Neural progenitor cell (in vitro differentiated cells): ENCODE measurements around the gene STK33. TPM values are rescaled to one million over a fixed set of nuclear protein-coding genes. Genes with fewer than 3 reads are reported as not detected.
A peak's percentile ranks its signal among the peaks of the same experiment; 100 is the strongest.

ENCODE experiments used
- DNase-seq: peaks from one replicate; pipeline ENCODE4 v3.0.0-alpha.2; 2016; ENCODE audit warnings: low spot score
- H2AFZ ChIP-seq: fragments of 200-600 bp; sonication (generic); replicated peaks from 2 replicates; pipeline ENCODE4 v1.6.1; 2016; ENCODE audit warnings: antibody characterized with exemption
- H3F3A ChIP-seq: fragments of 200-600 bp; sonication (generic); 2 replicates; pipeline ENCODE4 v1.6.1; 2016; ENCODE audit warnings: antibody characterized with exemption, low read depth
- H3K27ac ChIP-seq: fragments of 200-600 bp; sonication (generic); 2 replicates; pipeline ENCODE4 v1.5.1; 2016; ENCODE audit warnings: mild to moderate bottlenecking
- H3K27me3 ChIP-seq: fragments of 200-600 bp; sonication (generic); 2 replicates; pipeline ENCODE4 v1.6.1; 2016; ENCODE audit warnings: mild to moderate bottlenecking, moderate library complexity
- H3K36me3 ChIP-seq: fragments of 200-600 bp; sonication (generic); 2 replicates; pipeline ENCODE4 v1.5.1; 2016
- H3K4me1 ChIP-seq: fragments of 200-600 bp; sonication (generic); 2 replicates; pipeline ENCODE4 v1.6.1; 2016; ENCODE audit warnings: mixed run types
- H3K4me2 ChIP-seq: fragments of 200-600 bp; sonication (generic); 2 replicates; pipeline ENCODE4 v1.6.1; 2016
- H3K4me3 ChIP-seq: fragments of 200-600 bp; sonication (generic); 2 replicates; pipeline ENCODE4 v1.5.1; 2016
- H3K79me2 ChIP-seq: fragments of 200-600 bp; sonication (generic); 2 replicates; pipeline ENCODE4 v1.6.1; 2016; ENCODE audit warnings: low read depth
- H3K9ac ChIP-seq: fragments of 200-600 bp; sonication (generic); 2 replicates; pipeline ENCODE4 v1.6.1; 2016
- H3K9me3 ChIP-seq: fragments of 200-600 bp; sonication (generic); 2 replicates; pipeline ENCODE4 v1.5.1; 2016; ENCODE audit warnings: low read depth
- H4K20me1 ChIP-seq: fragments of 200-600 bp; sonication (generic); 2 replicates; pipeline ENCODE4 v1.6.1; 2016; ENCODE audit warnings: low read depth
- H3K27ac Mint-ChIP-seq: 3 replicates; pipeline ENCODE4 v1.8.0; 2021; ENCODE audit warnings: mixed read lengths
- H3K27me3 Mint-ChIP-seq: 2 replicates; pipeline ENCODE4 v1.8.0; 2022; ENCODE audit warnings: low read depth, mild to moderate bottlenecking, inconsistent platforms, moderate library complexity, mixed read lengths; ENCODE audit not compliant: insufficient read depth
- H3K36me3 Mint-ChIP-seq: 3 replicates; pipeline ENCODE4 v1.8.0; 2021; ENCODE audit warnings: mixed read lengths
- H3K4me1 Mint-ChIP-seq: 3 replicates; pipeline ENCODE4 v1.8.0; 2021; ENCODE audit warnings: mixed read lengths
- H3K4me3 Mint-ChIP-seq: 3 replicates; pipeline ENCODE4 v1.8.0; 2021; ENCODE audit warnings: mild to moderate bottlenecking, moderate library complexity, mixed read lengths
- H3K9me3 Mint-ChIP-seq: 3 replicates; pipeline ENCODE4 v1.8.0; 2020; ENCODE audit warnings: mixed read lengths
- EZH2 ChIP-seq: fragments of 200-600 bp; sonication (generic); IDR thresholded peaks from 2 replicates; pipeline ENCODE4 v1.6.1; 2017; ENCODE audit warnings: antibody characterized with exemption, mild to moderate bottlenecking, moderate library complexity
- EZH2phosphoT487 ChIP-seq: fragments of 200-600 bp; sonication (generic); IDR thresholded peaks from 2 replicates; pipeline ENCODE4 v1.6.1; 2017; ENCODE audit warnings: antibody characterized with exemption
- total RNA-seq: library from RNA; depleted of rRNA; stranded (reverse); fragments of >200 nt; gene quantifications from 2 replicates; pipeline ENCODE4 v1.2.3, GENCODE V29; 2015; ENCODE audit warnings: low replicate concordance
- TF ChIP-seq, protein P1 (sequence below): fragments of 200-600 bp; sonication (generic); IDR thresholded peaks from 2 replicates; pipeline ENCODE4 v1.5.1; 2017; ENCODE audit warnings: antibody characterized with exemption, mild to moderate bottlenecking

STK33 gene
- total RNA-seq, 1 donor from 2014 or later = 56.5 TPM

DNA sequence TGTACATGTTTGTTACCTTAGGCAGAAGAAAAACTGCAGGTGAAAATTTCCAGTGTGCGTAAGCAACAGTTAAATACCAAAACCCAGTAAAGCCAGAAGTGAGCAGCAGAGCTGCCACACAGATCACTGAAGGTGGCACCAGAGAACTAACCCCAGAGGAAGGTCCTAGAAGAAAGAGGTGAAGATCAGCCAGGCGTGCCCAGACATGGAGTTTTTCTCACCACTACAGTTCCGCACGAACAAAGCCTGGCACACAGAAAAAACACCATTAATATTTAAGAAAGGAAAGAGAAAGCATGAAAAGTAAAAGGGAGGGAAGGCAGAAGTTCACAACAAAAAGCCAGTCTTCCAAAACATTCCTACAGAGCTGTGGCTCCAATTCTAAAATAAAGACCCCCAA lies 60.7 kb downstream of the STK33 start:
- H3K27me3 Mint-ChIP-seq = no peaks in the 10 kb centered on the region
- no peaks in the 10 kb centered on the region for H3K9me3 ChIP-seq
- no peak overlapping the region for H3K9ac ChIP-seq
- peaks cover 4% of the 10 kb centered on the region for H4K20me1 ChIP-seq
- TF ChIP-seq EZH2 = no peak
- no peak for TF ChIP-seq EZH2phosphoT487
- TF ChIP-seq, protein P1, sequence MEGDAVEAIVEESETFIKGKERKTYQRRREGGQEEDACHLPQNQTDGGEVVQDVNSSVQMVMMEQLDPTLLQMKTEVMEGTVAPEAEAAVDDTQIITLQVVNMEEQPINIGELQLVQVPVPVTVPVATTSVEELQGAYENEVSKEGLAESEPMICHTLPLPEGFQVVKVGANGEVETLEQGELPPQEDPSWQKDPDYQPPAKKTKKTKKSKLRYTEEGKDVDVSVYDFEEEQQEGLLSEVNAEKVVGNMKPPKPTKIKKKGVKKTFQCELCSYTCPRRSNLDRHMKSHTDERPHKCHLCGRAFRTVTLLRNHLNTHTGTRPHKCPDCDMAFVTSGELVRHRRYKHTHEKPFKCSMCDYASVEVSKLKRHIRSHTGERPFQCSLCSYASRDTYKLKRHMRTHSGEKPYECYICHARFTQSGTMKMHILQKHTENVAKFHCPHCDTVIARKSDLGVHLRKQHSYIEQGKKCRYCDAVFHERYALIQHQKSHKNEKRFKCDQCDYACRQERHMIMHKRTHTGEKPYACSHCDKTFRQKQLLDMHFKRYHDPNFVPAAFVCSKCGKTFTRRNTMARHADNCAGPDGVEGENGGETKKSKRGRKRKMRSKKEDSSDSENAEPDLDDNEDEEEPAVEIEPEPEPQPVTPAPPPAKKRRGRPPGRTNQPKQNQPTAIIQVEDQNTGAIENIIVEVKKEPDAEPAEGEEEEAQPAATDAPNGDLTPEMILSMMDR = no peak
- H3K36me3 Mint-ChIP-seq = peaks cover 2% of the 10 kb centered on the region
- H3K79me2 ChIP-seq = peaks cover 18% of the 10 kb centered on the region
- no peak overlapping the region for H3K4me3 ChIP-seq
- no peaks in the 10 kb centered on the region for H3K36me3 ChIP-seq
- no peak overlapping the region for H3K27ac Mint-ChIP-seq
- H3K27ac ChIP-seq = no peak overlapping the region
- no peaks in the 10 kb centered on the region for H3K9me3 Mint-ChIP-seq
- no peak overlapping the region for H3K4me3 Mint-ChIP-seq
- H3K4me1 ChIP-seq = no peaks in the 10 kb centered on the region
- no peaks in the 10 kb centered on the region for H3K27me3 ChIP-seq
- H3K4me2 ChIP-seq = no peak overlapping the region
- H3K4me1 Mint-ChIP-seq = peaks cover 4% of the 10 kb centered on the region
- no peaks in the 10 kb centered on the region for H3F3A ChIP-seq
- DNase-seq = peak; percentile 6
- no peak overlapping the region for H2AFZ ChIP-seq

DNA sequence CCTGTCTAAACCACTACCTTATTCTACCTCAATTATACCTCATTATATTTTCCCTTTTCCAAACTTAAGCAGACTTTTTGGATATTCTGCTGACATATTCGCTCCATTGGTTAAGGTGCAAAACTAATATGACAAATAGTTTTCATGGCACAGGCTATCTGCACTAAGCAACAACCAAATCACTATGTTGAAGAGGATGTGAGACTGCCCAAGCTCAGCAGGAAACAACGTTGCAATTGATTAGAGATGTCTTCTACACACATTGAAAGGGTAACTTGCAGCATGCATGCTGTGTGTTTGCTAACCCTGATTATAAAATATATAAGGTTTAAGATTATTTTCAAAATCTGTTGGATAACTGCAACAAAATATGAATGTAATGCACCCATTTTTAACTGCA lies 61.6 kb downstream of the STK33 start:
- H3K4me3 ChIP-seq = no peak overlapping the region
- no peaks in the 10 kb centered on the region for H3F3A ChIP-seq
- no peak overlapping the region for H3K4me2 ChIP-seq
- H4K20me1 ChIP-seq = peaks cover 4% of the 10 kb centered on the region
- no peaks in the 10 kb centered on the region for H3K9me3 ChIP-seq
- peaks cover 4% of the 10 kb centered on the region for H3K4me1 Mint-ChIP-seq
- H3K9me3 Mint-ChIP-seq = no peaks in the 10 kb centered on the region
- H3K36me3 ChIP-seq = no peaks in the 10 kb centered on the region
- no peaks in the 10 kb centered on the region for H3K27me3 ChIP-seq
- no peaks in the 10 kb centered on the region for H3K27me3 Mint-ChIP-seq
- peaks cover 18% of the 10 kb centered on the region for H3K79me2 ChIP-seq
- H2AFZ ChIP-seq = no peak overlapping the region
- H3K4me3 Mint-ChIP-seq = no peak overlapping the region
- TF ChIP-seq, protein P1 = no peak
- TF ChIP-seq EZH2 (no peak), EZH2phosphoT487 (no peak)
- no peak for DNase-seq
- H3K4me1 ChIP-seq = no peaks in the 10 kb centered on the region
- no peak overlapping the region for H3K27ac ChIP-seq
- no peak overlapping the region for H3K9ac ChIP-seq
- peaks cover 2% of the 10 kb centered on the region for H3K36me3 Mint-ChIP-seq
- no peak overlapping the region for H3K27ac Mint-ChIP-seq

DNA sequence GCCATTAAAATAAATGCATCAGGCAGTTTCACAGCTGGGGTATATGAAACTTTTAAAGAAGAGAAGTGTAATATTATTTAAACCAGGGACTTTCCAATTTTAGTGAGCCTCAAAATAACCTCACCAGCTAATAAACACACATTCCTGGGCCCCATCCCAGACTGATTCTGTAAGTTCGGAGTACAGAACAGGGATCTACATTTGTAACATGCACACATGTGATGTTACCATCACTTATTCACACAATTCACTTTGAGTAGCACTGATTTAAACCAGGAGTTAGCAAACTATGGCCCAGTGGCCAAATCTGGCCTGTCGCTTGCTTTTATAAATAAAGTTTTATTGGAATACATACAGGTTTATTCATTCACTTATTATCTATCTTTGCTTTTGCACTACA lies 62.0 kb downstream of the STK33 start:
- no peaks in the 10 kb centered on the region for H3K9me3 ChIP-seq
- no peak overlapping the region for H3K4me3 ChIP-seq
- Mint-ChIP-seq H3K27ac (no peak overlapping the region), H3K36me3 (no peaks in the 10 kb centered on the region), H3K27me3 (no peaks in the 10 kb centered on the region), H3K9me3 (no peaks in the 10 kb centered on the region), H3K4me3 (no peak overlapping the region), H3K4me1 (peaks cover 4% of the 10 kb centered on the region)
- peaks cover 4% of the 10 kb centered on the region for H4K20me1 ChIP-seq
- no peak overlapping the region for H3K27ac ChIP-seq
- TF ChIP-seq EZH2 (no peak), EZH2phosphoT487 (no peak)
- TF ChIP-seq, protein P1 = no peak
- no peaks in the 10 kb centered on the region for H3K4me1 ChIP-seq
- no peaks in the 10 kb centered on the region for H3F3A ChIP-seq
- no peak overlapping the region for H3K9ac ChIP-seq
- DNase-seq = no peak
- H2AFZ ChIP-seq = no peak overlapping the region
- H3K79me2 ChIP-seq = peaks cover 18% of the 10 kb centered on the region
- no peak overlapping the region for H3K4me2 ChIP-seq
- H3K36me3 ChIP-seq = no peaks in the 10 kb centered on the region
- no peaks in the 10 kb centered on the region for H3K27me3 ChIP-seq
